Measurements from ENCODE around the gene PER1. TPM values are rescaled to one million over a fixed set of nuclear protein-coding genes. Genes with fewer than 3 reads are reported as not detected.

The PER1 gene
- total RNA-seq, 2 donors from 2014 or later = 19.7 to 43.6 TPM

DNA sequence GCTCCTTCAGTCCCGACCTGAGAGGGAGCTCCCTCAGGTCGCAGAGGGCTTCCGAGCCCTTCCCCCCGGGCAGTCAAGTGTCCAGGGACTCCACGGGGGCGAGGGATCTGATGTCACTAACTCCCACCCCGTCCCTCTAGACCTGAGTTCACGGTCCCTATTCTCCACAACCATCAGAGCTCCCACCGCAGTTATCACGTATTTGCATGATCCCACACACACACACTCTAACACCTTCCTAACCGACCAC, 3.7 kb upstream of the PER1 start:
- DNase-seq = no peak
- intact Hi-C loops (cut with DNase I) = no loop called here
- TF ChIP-seq, protein P1, sequence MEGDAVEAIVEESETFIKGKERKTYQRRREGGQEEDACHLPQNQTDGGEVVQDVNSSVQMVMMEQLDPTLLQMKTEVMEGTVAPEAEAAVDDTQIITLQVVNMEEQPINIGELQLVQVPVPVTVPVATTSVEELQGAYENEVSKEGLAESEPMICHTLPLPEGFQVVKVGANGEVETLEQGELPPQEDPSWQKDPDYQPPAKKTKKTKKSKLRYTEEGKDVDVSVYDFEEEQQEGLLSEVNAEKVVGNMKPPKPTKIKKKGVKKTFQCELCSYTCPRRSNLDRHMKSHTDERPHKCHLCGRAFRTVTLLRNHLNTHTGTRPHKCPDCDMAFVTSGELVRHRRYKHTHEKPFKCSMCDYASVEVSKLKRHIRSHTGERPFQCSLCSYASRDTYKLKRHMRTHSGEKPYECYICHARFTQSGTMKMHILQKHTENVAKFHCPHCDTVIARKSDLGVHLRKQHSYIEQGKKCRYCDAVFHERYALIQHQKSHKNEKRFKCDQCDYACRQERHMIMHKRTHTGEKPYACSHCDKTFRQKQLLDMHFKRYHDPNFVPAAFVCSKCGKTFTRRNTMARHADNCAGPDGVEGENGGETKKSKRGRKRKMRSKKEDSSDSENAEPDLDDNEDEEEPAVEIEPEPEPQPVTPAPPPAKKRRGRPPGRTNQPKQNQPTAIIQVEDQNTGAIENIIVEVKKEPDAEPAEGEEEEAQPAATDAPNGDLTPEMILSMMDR (IDR thresholded peaks at IDR 0.05) = no peak
- peak overlapping the region; percentile 93 for H3K27ac ChIP-seq
- no peaks in the 10 kb centered on the region for H3K9me3 ChIP-seq
- peak overlapping the region; percentile 57 for H3K4me3 ChIP-seq
- peak overlapping the region; percentile 99 to 100 for H3K9ac ChIP-seq (ENCODE audit: low read depth in 2 of 2, low read length in 2 of 2)
- no peaks in the 10 kb centered on the region for H3K27me3 ChIP-seq
- peaks cover 17% of the 10 kb centered on the region for H3K4me1 ChIP-seq
- no peaks in the 10 kb centered on the region for H3K36me3 ChIP-seq

DNA sequence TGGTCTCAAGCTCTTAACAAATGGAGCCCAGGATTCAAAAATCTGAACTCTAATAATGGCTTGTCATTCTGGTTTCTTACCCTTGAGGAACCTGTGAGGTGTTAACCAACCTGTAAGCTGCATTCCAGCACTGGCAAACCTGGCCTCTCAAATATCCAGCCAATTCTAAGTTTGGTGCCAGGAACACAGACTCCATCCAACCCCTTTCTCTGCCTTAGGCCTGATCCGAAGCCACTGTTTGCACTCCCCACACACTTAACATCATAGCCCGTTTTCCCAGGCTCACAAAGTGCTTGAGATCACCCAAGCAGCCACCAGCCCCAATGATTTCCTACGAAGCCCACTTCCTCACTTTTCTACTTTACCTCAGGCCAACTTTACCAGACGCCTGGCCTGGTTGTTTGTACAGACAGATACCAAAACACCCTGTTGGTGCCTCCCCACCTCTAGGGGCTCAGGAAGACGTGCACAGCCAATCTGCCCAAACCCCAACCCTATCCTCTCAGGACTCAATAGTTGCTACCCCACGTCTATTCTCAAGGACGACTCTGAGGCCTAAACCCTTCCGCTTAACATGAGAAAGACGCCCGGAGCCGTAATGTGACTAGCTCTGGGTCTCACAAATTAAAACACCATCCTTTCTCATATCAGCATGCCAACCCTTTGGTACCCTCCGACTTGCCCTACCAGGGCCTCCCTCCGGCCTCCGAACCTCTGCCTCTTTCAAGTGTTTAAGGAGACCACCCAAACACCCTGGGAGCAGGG, 3.2 kb upstream of the PER1 start:
- Histone ChIP-seq H3K9me3 (no peaks in the 10 kb centered on the region), H3K4me3 (peak overlapping the region; percentile 57), H3K4me1 (peaks cover 20% of the 10 kb centered on the region), H3K27me3 (no peaks in the 10 kb centered on the region), H3K27ac (peak overlapping the region; percentile 93), H3K9ac (ENCODE audit: low read depth in 2 of 2, low read length in 2 of 2) (peak overlapping the region; percentile 99 to 100), H3K36me3 (no peaks in the 10 kb centered on the region)
- intact Hi-C loops (cut with DNase I) = no loop called here
- DNase-seq = no peak
- TF ChIP-seq, protein P1 (IDR thresholded peaks at IDR 0.05) = no peak

DNA sequence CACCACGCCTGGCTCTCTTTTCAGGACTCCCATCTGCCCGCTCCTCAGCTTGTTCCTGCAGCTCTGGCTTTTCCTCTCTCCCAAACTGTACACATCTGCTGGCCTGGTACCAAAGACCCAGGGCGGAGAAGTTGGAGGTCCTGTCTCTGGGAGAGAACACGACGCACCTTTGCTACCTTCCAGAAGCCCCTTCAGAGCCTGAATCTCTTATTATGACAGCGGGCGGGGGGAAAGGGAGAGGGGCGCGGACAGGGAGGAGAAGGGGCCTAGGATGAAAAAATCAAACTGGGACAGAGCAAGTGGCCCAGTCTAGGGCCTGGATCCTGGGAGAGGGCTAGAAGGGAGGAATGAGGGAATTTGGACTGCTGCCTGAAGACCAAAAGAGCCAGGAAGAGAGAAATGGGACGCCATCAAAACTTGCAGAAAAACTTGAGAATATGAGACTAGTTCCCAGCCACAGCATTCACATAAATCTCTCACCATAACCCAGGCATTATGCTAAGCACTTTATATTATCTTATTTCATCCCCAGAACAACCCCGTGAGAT, 2.5 kb upstream of the PER1 start:
- peak overlapping the region; percentile 57 for H3K4me3 ChIP-seq
- intact Hi-C loops (cut with DNase I) = no loop called here

DNA sequence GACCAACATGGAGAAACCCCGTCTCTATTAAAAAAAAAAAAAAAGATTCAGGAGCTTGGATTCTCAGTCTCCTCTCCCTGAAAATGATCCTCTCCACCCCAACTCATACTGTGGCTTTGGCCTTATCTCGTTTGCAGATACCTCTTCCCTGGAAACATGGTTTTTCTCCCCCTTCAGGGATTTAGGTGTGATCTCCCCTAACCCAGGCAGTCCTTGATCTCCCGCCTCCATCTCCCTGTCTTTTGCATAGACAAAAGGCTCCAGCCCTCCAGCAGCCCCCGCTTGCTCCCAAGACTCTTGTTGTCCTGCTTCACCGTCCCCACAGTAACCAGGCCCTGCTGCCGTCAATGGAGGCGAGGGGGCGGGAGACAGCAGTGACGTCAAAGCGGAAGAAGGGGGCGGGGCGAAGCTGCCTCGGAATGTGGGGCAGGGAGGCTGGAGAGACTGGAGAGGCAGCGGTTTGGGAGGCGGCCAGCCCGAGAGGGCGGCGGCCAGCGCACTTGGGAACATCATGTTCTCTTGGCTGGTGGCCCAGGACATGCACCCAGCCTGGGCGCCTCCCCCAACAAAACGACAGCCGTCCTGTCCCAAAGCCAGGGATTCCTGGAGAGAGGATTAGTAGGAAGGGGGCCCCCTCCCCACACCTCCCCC, 1.9 kb upstream of the PER1 start:
- DNase-seq = peak; percentile 100
- Histone ChIP-seq H3K9ac (ENCODE audit: low read depth in 2 of 2, low read length in 2 of 2) (peak overlapping the region; percentile 99 to 100), H3K27me3 (no peaks in the 10 kb centered on the region), H3K36me3 (peaks cover 10% of the 10 kb centered on the region), H3K4me3 (peak overlapping the region; percentile 57), H3K9me3 (no peaks in the 10 kb centered on the region), H3K27ac (peak overlapping the region; percentile 93), H3K4me1 (peaks cover 21% of the 10 kb centered on the region)
- intact Hi-C loops (cut with DNase I) = no loop called here
- TF ChIP-seq, protein P1 (IDR thresholded peaks at IDR 0.05) = no peak

More for the DNA sequence above, 2.5 kb upstream of the PER1 start:
- H3K9ac ChIP-seq (ENCODE audit: low read depth in 2 of 2, low read length in 2 of 2) = peak overlapping the region; percentile 99 to 100
- DNase-seq = no peak
- peaks cover 4% of the 10 kb centered on the region for H3K36me3 ChIP-seq
- peaks cover 21% of the 10 kb centered on the region for H3K4me1 ChIP-seq
- H3K27me3 ChIP-seq = no peaks in the 10 kb centered on the region
- no peaks in the 10 kb centered on the region for H3K9me3 ChIP-seq
- peak overlapping the region; percentile 93 for H3K27ac ChIP-seq
- TF ChIP-seq, protein P1 (IDR thresholded peaks at IDR 0.05) = no peak

DNA sequence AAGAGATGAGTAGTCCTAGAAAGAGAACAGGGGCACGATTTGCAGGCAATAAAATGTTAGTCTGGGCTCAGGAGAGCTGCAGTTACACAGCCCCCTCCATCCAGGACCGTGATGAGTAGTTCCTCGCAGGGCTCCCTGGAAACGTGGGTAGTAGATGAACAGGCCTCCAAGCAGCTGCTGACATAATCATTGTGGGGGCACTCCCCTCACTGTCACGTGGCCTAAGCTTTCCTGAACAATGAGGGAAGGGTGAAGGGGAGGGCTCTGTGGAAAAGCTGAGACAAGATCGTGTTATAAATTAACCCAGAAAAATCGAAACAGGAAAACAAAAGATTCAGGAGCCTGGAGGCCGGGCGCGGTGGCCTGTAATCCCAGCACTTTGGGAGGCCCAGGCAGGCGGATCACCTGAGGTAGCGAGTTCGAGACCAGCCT, 1.3 kb upstream of the PER1 start:
- no peaks in the 10 kb centered on the region for H3K9me3 ChIP-seq

More for the DNA sequence above, 1.3 kb upstream of the PER1 start:
- DNase-seq = peak; percentile 90
- Histone ChIP-seq H3K27ac (peak overlapping the region; percentile 93), H3K9ac (ENCODE audit: low read depth in 2 of 2, low read length in 2 of 2) (peak overlapping the region; percentile 66 to 100), H3K36me3 (peaks cover 10% of the 10 kb centered on the region), H3K4me1 (peaks cover 21% of the 10 kb centered on the region), H3K4me3 (peak overlapping the region; percentile 3), H3K27me3 (no peaks in the 10 kb centered on the region)
- TF ChIP-seq, protein P1 (IDR thresholded peaks at IDR 0.05) = no peak
- intact Hi-C loops (cut with DNase I) = no loop called here

Measured in colonic mucosa (tissue), 4 donors.